WERI-Rb-1 (cell line): Measurements from ENCODE around the gene PDIA6.

Source experiments
- DNase-seq: peaks from one replicate; pipeline ENCODE4 v3.0.0-alpha.2; 2020
- H3K27ac ChIP-seq: fragments of 250-450 bp; sonication (Bioruptor Pico); 2 replicates; pipeline ENCODE4 v1.5.1; 2020; ENCODE audit warnings: mild to moderate bottlenecking, moderate library complexity
- H3K27me3 ChIP-seq: fragments of 250-450 bp; sonication (Bioruptor Pico); 2 replicates; pipeline ENCODE4 v1.5.1; 2021; ENCODE audit warnings: mild to moderate bottlenecking, low read depth, moderate library complexity; ENCODE audit not compliant: insufficient read depth, severe bottlenecking
- H3K36me3 ChIP-seq: fragments of 250-450 bp; sonication (Bioruptor Pico); 2 replicates; pipeline ENCODE4 v1.5.1; 2020; ENCODE audit warnings: mild to moderate bottlenecking, moderate library complexity
- H3K4me3 ChIP-seq: 2 replicates; pipeline ENCODE4 v1.5.1; 2011; ENCODE audit warnings: low read depth, mild to moderate bottlenecking, control low read depth, low read length
- H3K9me3 ChIP-seq: fragments of 250-450 bp; sonication (Bioruptor Pico); 2 replicates; pipeline ENCODE4 v1.5.1; 2021; ENCODE audit warnings: mild to moderate bottlenecking, moderate library complexity; ENCODE audit not compliant: severe bottlenecking
- TF ChIP-seq, protein P1 (sequence below): IDR thresholded peaks from 2 replicates; pipeline ENCODE4 v1.5.1; 2011; ENCODE audit warnings: low read depth, mild to moderate bottlenecking, control low read depth, inconsistent platforms, low read length

Gene PDIA6, protein sequence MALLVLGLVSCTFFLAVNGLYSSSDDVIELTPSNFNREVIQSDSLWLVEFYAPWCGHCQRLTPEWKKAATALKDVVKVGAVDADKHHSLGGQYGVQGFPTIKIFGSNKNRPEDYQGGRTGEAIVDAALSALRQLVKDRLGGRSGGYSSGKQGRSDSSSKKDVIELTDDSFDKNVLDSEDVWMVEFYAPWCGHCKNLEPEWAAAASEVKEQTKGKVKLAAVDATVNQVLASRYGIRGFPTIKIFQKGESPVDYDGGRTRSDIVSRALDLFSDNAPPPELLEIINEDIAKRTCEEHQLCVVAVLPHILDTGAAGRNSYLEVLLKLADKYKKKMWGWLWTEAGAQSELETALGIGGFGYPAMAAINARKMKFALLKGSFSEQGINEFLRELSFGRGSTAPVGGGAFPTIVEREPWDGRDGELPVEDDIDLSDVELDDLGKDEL

GRCh38 chr2:10812362-10813162 lies at the start of gene PDIA6:
Gene PDIA6, minus strand, starts transcription at chr2:10812785. Its CDS starts 89 bp downstream, at chr2:10812696.
- DNase-seq: peak; percentile 99
- Histone ChIP-seq H3K9me3 (no peaks in the 10 kb centered on the region), H3K27ac (peak within 1 kb of the TSS; percentile 98), H3K27me3 (no peaks in the 10 kb centered on the region), H3K36me3 (peaks cover 44% of the 10 kb centered on the region), H3K4me3 (peak within 1 kb of the TSS; percentile 81)
- TF ChIP-seq, protein P1, sequence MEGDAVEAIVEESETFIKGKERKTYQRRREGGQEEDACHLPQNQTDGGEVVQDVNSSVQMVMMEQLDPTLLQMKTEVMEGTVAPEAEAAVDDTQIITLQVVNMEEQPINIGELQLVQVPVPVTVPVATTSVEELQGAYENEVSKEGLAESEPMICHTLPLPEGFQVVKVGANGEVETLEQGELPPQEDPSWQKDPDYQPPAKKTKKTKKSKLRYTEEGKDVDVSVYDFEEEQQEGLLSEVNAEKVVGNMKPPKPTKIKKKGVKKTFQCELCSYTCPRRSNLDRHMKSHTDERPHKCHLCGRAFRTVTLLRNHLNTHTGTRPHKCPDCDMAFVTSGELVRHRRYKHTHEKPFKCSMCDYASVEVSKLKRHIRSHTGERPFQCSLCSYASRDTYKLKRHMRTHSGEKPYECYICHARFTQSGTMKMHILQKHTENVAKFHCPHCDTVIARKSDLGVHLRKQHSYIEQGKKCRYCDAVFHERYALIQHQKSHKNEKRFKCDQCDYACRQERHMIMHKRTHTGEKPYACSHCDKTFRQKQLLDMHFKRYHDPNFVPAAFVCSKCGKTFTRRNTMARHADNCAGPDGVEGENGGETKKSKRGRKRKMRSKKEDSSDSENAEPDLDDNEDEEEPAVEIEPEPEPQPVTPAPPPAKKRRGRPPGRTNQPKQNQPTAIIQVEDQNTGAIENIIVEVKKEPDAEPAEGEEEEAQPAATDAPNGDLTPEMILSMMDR: no peak

DNA sequence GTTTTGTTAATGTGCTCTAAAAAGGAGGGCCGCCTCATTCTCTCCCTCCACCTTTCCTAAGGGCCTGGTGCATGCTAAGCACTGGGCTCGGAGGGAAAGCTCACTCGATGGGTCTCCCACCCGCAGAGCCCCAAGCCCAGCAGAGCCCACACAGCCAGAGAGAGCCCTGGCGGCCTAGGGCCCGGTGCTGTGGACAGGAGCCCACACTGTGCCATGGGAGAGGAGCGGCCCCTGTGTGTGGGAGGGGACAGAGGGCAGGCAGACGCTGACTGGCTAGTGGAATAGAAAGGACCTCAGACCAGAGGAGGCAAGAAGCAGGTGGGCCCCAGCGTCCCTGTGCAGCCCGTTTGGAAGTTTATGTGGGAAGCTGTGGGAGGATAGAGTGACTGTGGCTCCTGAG lies 49.7 kb upstream of the PDIA6 start:
- Histone ChIP-seq H3K27me3 (no peaks in the 10 kb centered on the region), H3K36me3 (no peaks in the 10 kb centered on the region), H3K9me3 (no peaks in the 10 kb centered on the region), H3K4me3 (no peak overlapping the region), H3K27ac (no peak overlapping the region)
- no peak for DNase-seq
- TF ChIP-seq, protein P1: no peak

GRCh38 chr2:10861765-10862164 lies 49.2 kb upstream of the PDIA6 start:
- no peaks in the 10 kb centered on the region for H3K36me3 ChIP-seq

GRCh38 chr2:10860814-10861325 lies 48.3 kb upstream of the PDIA6 start:
- DNase-seq: no peak
- no peak overlapping the region for H3K27ac ChIP-seq
- H3K27me3 ChIP-seq: no peaks in the 10 kb centered on the region
- H3K4me3 ChIP-seq: no peak overlapping the region
- H3K36me3 ChIP-seq: no peaks in the 10 kb centered on the region
- TF ChIP-seq, protein P1: no peak
- H3K9me3 ChIP-seq: no peaks in the 10 kb centered on the region

More at GRCh38 chr2:10861765-10862164, 49.2 kb upstream of the PDIA6 start:
- TF ChIP-seq, protein P1: no peak
- H3K27me3 ChIP-seq: no peaks in the 10 kb centered on the region
- DNase-seq: no peak
- H3K27ac ChIP-seq: no peak overlapping the region
- H3K9me3 ChIP-seq: no peaks in the 10 kb centered on the region
- no peak overlapping the region for H3K4me3 ChIP-seq

DNA sequence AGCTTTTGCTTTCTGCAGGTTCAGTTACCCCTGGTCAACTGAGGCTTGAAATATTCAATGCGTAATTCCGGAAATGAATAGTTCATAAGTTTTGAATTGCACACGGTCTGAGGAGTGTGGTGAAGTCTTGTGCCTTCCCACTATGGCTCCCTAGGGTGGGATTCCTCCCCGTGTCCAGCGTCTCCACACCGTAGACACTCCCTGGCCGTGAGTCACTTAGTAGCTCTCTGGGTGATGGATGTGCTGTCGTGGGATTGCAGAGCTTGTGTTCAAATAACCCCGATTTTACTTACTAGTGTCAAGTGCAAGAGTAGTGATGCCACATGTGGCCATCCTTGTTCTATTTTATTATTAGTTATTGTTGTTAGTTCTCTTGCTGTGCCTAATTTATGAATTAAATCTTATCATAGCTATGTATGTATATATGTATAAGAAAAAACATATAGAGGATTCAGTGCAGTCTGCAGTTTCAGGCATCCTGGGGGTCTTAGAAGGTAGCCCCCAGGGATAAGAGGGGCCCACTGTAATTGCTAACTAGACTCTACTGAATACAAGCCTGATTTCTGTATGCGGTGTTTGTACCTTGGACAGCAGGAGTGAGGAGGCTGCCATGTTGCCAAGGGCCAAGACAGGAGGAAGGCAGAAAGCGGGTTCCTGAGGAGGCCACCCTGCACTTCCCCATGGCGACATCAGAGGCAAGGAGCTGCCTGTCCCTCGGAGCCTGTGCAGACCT lies 47.7 kb upstream of the PDIA6 start:
- no peak overlapping the region for H3K4me3 ChIP-seq
- no peaks in the 10 kb centered on the region for H3K9me3 ChIP-seq
- TF ChIP-seq, protein P1: no peak
- H3K27me3 ChIP-seq: no peaks in the 10 kb centered on the region
- DNase-seq: no peak
- H3K27ac ChIP-seq: no peak overlapping the region
- H3K36me3 ChIP-seq: no peaks in the 10 kb centered on the region
